Activated CD8-positive, alpha-beta T cell treated with anti-CD3 and anti-CD28 coated beads, Interleukin-2, amount 10 ng/mL, durations not matched to agents 7 days and 5 days (primary cell): ENCODE measurements around the gene LIME1. TPM values are rescaled to one million over a fixed set of nuclear protein-coding genes. Genes with fewer than 3 reads are reported as not detected.

Experiments used
- ATAC-seq: fragments of 150-1000 bp; cut with Tn5 transposase; one replicate; pipeline ENCODE4 v1.10.0; 2021; ENCODE audit warnings: moderate library complexity
- CTCF ChIA-PET: fragments of 350-600 bp; sonication (Branson Sonifier 250); formaldehyde crosslinking; loops from one replicate; lab custom pipeline; 2021; ENCODE audit warnings: antibody characterized with exemption; lab: Charles Lee
- POLR2A ChIA-PET: fragments of 350-600 bp; sonication (Branson Sonifier 250); formaldehyde crosslinking; loops from one replicate; lab custom pipeline; 2021; ENCODE audit warnings: antibody characterized with exemption; lab: Charles Lee
- DNase-seq: peaks from one replicate; pipeline ENCODE4 v3.0.0-alpha.2; 2020
- H3K27ac Mint-ChIP-seq: one replicate; pipeline ENCODE4 v1.8.0; 2021; ENCODE audit warnings: mild to moderate bottlenecking, mixed read lengths
- H3K27me3 Mint-ChIP-seq: one replicate; pipeline ENCODE4 v1.8.0; 2021; ENCODE audit warnings: low read depth, mixed read lengths
- H3K36me3 Mint-ChIP-seq: one replicate; pipeline ENCODE4 v1.8.0; 2021; ENCODE audit warnings: low read depth, mixed read lengths
- H3K4me1 Mint-ChIP-seq: one replicate; pipeline ENCODE4 v1.8.0; 2021; ENCODE audit warnings: low read depth, mixed read lengths
- H3K4me3 Mint-ChIP-seq: one replicate; pipeline ENCODE4 v1.8.0; 2021; ENCODE audit warnings: mild to moderate bottlenecking, mixed read lengths
- H3K9me3 Mint-ChIP-seq: one replicate; pipeline ENCODE4 v1.8.0; 2022; ENCODE audit warnings: mixed read lengths; ENCODE audit not compliant: insufficient read depth
- total RNA-seq, 2 experiments: library from RNA; stranded (reverse); gene quantifications; one replicate each; pipeline ENCODE4 v1.2.3, GENCODE V29; 2021

LIME1 gene
- total RNA-seq, 2 experiments from 2014 or later: 163 to 165 TPM

DNA sequence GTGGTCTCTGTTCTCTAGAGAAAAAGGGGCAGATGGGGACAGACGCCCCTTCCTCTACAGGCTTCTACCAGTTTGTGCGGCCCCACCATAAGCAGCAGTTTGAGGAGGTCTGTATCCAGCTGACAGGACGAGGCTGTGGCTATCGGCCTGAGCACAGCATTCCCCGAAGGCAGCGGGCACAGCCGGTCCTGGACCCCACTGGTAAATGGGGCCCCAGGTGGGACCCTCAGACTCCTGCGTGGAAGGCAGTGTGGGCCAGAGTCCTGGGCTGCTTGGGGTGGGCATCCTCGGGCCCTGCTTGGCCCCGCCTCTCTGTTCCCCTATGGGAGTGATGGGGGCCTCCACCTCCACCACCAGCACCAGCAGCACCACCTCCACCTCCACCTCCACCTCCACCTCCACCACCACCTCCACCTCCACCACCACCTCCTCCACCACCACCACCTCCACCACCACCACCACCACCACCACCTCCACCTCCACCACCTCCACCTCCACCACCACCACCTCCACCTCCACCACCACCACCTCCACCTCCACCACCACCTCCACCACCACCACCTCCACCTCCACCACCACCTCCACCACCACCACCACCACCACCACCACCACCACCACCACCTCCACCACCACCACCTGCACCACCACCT lies 43.3 kb upstream of the LIME1 start:
- Mint-ChIP-seq H3K27me3 (no peaks in the 10 kb centered on the region), H3K4me1 (peaks cover 9% of the 10 kb centered on the region), H3K9me3 (no peaks in the 10 kb centered on the region), H3K4me3 (peak overlapping the region; percentile 8), H3K36me3 (peaks cover 28% of the 10 kb centered on the region), H3K27ac (no peak overlapping the region)
- ChIA-PET POLR2A (no interaction called here), CTCF (no interaction called here)
- ATAC-seq: no peak
- DNase-seq: no peak

DNA sequence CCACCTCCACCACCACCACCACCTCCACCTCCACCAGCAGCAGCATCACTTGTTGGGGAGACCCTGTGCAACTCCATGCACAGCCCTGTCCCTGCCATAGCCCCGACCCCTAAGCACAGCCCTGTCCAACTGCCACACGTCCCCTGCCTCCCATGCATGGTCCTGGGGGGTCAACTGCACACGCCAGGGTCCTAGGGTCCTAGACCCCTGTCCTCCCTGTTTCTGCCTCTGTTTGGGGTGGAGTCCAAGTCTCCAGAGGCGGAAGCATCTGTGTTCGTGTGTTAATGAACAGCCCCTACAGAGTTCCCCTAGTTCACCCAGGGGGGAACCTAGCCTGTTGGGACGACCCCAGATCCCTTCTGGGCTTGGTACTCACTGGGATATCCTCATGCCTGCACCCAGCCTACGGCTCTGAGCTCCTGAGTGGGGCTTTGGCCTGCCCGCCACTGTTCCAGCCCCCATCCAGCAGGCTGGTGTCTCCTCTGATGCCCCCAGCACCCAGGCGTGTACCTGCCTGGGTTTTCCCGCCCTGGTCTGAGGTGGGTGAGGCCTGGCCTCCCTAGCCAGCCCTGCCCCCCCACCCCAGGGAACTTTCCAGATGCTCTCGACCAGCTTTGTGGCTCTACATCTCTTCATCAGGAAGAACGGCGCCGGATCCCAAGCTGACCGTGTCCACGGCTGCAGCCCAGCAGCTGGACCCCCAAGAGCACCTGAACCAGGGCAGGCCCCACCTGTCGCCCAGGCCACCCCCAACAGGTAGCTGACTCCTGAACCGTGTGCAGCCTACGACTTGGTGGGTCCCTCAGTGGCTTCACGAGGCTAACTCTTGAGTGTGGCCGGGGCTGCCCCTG lies 42.5 kb upstream of the LIME1 start:
- Mint-ChIP-seq H3K36me3 (peaks cover 28% of the 10 kb centered on the region), H3K27me3 (no peaks in the 10 kb centered on the region), H3K4me3 (peak overlapping the region; percentile 60), H3K9me3 (no peaks in the 10 kb centered on the region), H3K27ac (peak overlapping the region; percentile 89), H3K4me1 (peaks cover 9% of the 10 kb centered on the region)
- DNase-seq: no peak
- CTCF ChIA-PET: no interaction called here
- POLR2A ChIA-PET: interaction anchor here (0.9 kb wide), 1 partner anchor 172 kb away, joined by 3 read pairs; no protein-coding TSS in a partner anchor
- no peak for ATAC-seq

GRCh38 chr20:63694584-63695423 lies 41.7 kb upstream of the LIME1 start:
- no peak overlapping the region for H3K27ac Mint-ChIP-seq
- POLR2A ChIA-PET: interaction anchor here (0.9 to 1.1 kb wide), 2 partner anchors 10 to 172 kb away, joined by 3 read pairs; no protein-coding TSS in a partner anchor
- DNase-seq: no peak

DNA sequence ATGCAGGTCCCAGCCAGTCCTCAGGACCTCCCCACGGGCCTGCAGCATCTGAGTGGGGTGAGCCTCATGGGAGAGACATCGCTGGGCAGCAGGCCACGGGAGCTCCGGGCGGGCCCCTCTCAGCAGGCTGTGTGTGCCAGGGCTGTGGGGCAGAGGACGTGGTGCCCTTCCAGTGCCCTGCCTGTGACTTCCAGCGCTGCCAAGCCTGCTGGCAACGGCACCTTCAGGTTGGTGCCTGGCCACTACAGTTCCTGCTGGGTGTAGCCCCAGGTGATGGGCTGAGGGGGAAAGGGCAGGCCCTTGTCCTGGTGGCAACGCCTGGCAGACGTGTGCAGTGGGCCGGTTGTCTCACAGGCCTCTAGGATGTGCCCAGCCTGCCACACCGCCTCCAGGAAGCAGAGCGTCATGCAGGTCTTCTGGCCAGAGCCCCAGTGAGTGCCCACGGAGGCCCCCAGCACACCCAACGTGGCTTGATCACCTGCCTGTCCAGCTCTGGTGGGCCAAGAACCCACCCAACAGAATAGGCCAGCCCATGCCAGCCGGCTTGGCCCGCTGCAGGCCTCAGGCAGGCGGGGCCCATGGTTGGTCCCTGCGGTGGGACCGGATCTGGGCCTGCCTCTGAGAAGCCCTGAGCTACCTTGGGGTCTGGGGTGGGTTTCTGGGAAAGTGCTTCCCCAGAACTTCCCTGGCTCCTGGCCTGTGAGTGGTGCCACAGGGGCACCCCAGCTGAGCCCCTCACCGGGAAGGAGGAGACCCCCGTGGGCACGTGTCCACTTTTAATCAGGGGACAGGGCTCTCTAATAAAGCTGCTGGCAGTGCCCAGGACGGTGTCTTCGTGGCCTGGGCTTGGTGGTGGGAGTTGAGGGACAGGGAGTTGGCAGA lies 40.8 kb upstream of the LIME1 start:
- DNase-seq: no peak
- peaks cover 9% of the 10 kb centered on the region for H3K4me1 Mint-ChIP-seq
- H3K27ac Mint-ChIP-seq: no peak overlapping the region
- ChIA-PET POLR2A (interaction anchor here (0.8 to 1.1 kb wide), 2 partner anchors 9 to 13 kb away, joined by 3 read pairs; no protein-coding TSS in a partner anchor), CTCF (no interaction called here)
- ATAC-seq: no peak
- H3K4me3 Mint-ChIP-seq: peak overlapping the region; percentile 8
- H3K36me3 Mint-ChIP-seq: peaks cover 28% of the 10 kb centered on the region
- H3K27me3 Mint-ChIP-seq: no peaks in the 10 kb centered on the region
- H3K9me3 Mint-ChIP-seq: no peaks in the 10 kb centered on the region

More at GRCh38 chr20:63694584-63695423, 41.7 kb upstream of the LIME1 start:
- Mint-ChIP-seq H3K9me3 (no peaks in the 10 kb centered on the region), H3K36me3 (peaks cover 28% of the 10 kb centered on the region), H3K4me1 (peaks cover 9% of the 10 kb centered on the region), H3K27me3 (no peaks in the 10 kb centered on the region), H3K4me3 (no peak overlapping the region)
- ATAC-seq: no peak
- CTCF ChIA-PET: no interaction called here

GRCh38 chr20:63696306-63696627 lies 40.2 kb upstream of the LIME1 start:
- DNase-seq (peak; percentile 42), ATAC-seq (peak; percentile 31)
- ChIA-PET POLR2A (interaction anchor here (0.8 kb wide), 1 partner anchor 12 kb away, joined by 3 read pairs; no protein-coding TSS in a partner anchor), CTCF (no interaction called here)
- H3K27ac Mint-ChIP-seq: no peak overlapping the region
- no peaks in the 10 kb centered on the region for H3K9me3 Mint-ChIP-seq
- no peak overlapping the region for H3K4me3 Mint-ChIP-seq
- no peaks in the 10 kb centered on the region for H3K27me3 Mint-ChIP-seq
- H3K36me3 Mint-ChIP-seq: peaks cover 27% of the 10 kb centered on the region
- peaks cover 9% of the 10 kb centered on the region for H3K4me1 Mint-ChIP-seq

- Mint-ChIP-seq H3K4me1 (peaks cover 9% of the 10 kb centered on the region), H3K36me3 (peaks cover 23% of the 10 kb centered on the region)
- peak; percentile 22 for ATAC-seq
These were observed 39.7 kb upstream of the LIME1 start, which contains the start of gene TNFRSF6B for GRCh38 chr20:63696628-63697356. Gene TNFRSF6B, plus strand, starts transcription at chr20:63696652. Its CDS starts 116 bp downstream, at chr20:63696768.

GRCh38 chr20:63697357-63697867 lies 39.1 kb upstream of the LIME1 start:
- Mint-ChIP-seq H3K27me3 (no peaks in the 10 kb centered on the region), H3K36me3 (peaks cover 19% of the 10 kb centered on the region), H3K4me1 (peaks cover 9% of the 10 kb centered on the region), H3K9me3 (no peaks in the 10 kb centered on the region), H3K27ac (peak overlapping the region; percentile 20), H3K4me3 (no peak overlapping the region)
- ATAC-seq: no peak
- POLR2A ChIA-PET: interaction anchor here (0.6 to 0.7 kb wide), 2 partner anchors 159 to 171 kb away, joined by 3 read pairs; no protein-coding TSS in a partner anchor
- no peak for DNase-seq
- CTCF ChIA-PET: interaction anchor here (2.3 kb wide), 1 partner anchor 10 kb away, joined by 9 read pairs; the partner anchor contains the start of genes ARFRP1 and ZGPAT

More at GRCh38 chr20:63696628-63697356, 39.7 kb upstream of the LIME1 start, which contains the start of gene TNFRSF6B:
- peak within 1 kb of the TSS; percentile 8 for H3K4me3 Mint-ChIP-seq
- POLR2A ChIA-PET: interaction anchor here (0.6 kb wide), 1 partner anchor 158 kb away, joined by 3 read pairs; no protein-coding TSS in a partner anchor
- DNase-seq: no peak
- peak within 1 kb of the TSS; percentile 20 for H3K27ac Mint-ChIP-seq
- no peaks in the 10 kb centered on the region for H3K27me3 Mint-ChIP-seq
- no peaks in the 10 kb centered on the region for H3K9me3 Mint-ChIP-seq
- CTCF ChIA-PET: interaction anchor here (2.3 kb wide), 1 partner anchor 11 kb away, joined by 9 read pairs; the partner anchor contains the start of genes ARFRP1 and ZGPAT

DNA sequence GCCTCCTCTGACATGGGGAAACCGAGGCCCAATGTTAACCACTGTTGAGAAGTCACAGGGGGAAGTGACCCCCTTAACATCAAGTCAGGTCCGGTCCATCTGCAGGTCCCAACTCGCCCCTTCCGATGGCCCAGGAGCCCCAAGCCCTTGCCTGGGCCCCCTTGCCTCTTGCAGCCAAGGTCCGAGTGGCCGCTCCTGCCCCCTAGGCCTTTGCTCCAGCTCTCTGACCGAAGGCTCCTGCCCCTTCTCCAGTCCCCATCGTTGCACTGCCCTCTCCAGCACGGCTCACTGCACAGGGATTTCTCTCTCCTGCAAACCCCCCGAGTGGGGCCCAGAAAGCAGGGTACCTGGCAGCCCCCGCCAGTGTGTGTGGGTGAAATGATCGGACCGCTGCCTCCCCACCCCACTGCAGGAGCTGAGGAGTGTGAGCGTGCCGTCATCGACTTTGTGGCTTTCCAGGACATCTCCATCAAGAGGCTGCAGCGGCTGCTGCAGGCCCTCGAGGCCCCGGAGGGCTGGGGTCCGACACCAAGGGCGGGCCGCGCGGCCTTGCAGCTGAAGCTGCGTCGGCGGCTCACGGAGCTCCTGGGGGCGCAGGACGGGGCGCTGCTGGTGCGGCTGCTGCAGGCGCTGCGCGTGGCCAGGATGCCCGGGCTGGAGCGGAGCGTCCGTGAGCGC lies 38.5 kb upstream of the LIME1 start:
- POLR2A ChIA-PET: interaction anchor here (0.7 to 1.5 kb wide), 2 partner anchors 10 to 172 kb away, joined by 3 to 6 read pairs; partner anchors contain the start of genes ARFRP1 and ZGPAT
- no peaks in the 10 kb centered on the region for H3K9me3 Mint-ChIP-seq

GRCh38 chr20:63698739-63699465 lies 37.6 kb upstream of the LIME1 start:
- Mint-ChIP-seq H3K27me3 (no peaks in the 10 kb centered on the region), H3K4me1 (peaks cover 9% of the 10 kb centered on the region), H3K4me3 (no peak overlapping the region), H3K36me3 (peaks cover 11% of the 10 kb centered on the region), H3K9me3 (no peaks in the 10 kb centered on the region), H3K27ac (no peak overlapping the region)
- ChIA-PET POLR2A (interaction anchor here (1.5 kb wide), 1 partner anchor 9 kb away, joined by 6 read pairs; the partner anchor contains the start of genes ARFRP1 and ZGPAT), CTCF (interaction anchor here (2.3 kb wide), 1 partner anchor 9 kb away, joined by 9 read pairs; the partner anchor contains the start of genes ARFRP1 and ZGPAT)
- no peak for ATAC-seq
- DNase-seq: no peak

More for the DNA sequence above, 38.5 kb upstream of the LIME1 start:
- CTCF ChIA-PET: interaction anchor here (2.3 kb wide), 1 partner anchor 10 kb away, joined by 9 read pairs; the partner anchor contains the start of genes ARFRP1 and ZGPAT
- peaks cover 15% of the 10 kb centered on the region for H3K36me3 Mint-ChIP-seq
- DNase-seq: no peak
- no peak overlapping the region for H3K4me3 Mint-ChIP-seq
- H3K27me3 Mint-ChIP-seq: no peaks in the 10 kb centered on the region
- no peak for ATAC-seq
- H3K27ac Mint-ChIP-seq: no peak overlapping the region
- peaks cover 9% of the 10 kb centered on the region for H3K4me1 Mint-ChIP-seq
